Activated T-cell treated with anti-CD3 and anti-CD28 coated beads, Interleukin-2, amount 50 U/mL, for 72 hours (primary cell): ENCODE data around the gene RUSC1. TPM values are rescaled to one million over a fixed set of nuclear protein-coding genes. Genes with fewer than 3 reads are reported as not detected.
A peak's percentile ranks its signal among the peaks of the same experiment; 100 is the strongest.

ENCODE experiments used
- ATAC-seq, 2 donors: fragments of 150-1000 bp; cut with Tn5 transposase; replicated peaks in 1 of 2; 2 replicates each; pipeline ENCODE4 v1.10.0; 2021; ENCODE audit warnings: moderate library complexity in 2 of 2, mild to moderate bottlenecking in 1 of 2
- DNase-seq, 2 donors: peaks; one replicate each; pipeline ENCODE4 v3.0.0; 2021 to 2022; ENCODE audit warnings: mixed read lengths in 1 of 2
- H3K27ac Mint-ChIP-seq: one replicate; pipeline ENCODE4 v1.8.0; 2022; ENCODE audit warnings: mild to moderate bottlenecking, moderate library complexity, mixed read lengths
- H3K27me3 Mint-ChIP-seq: one replicate; pipeline ENCODE4 v1.8.0; 2022; ENCODE audit warnings: low read depth, mixed read lengths
- H3K36me3 Mint-ChIP-seq, 2 donors: one replicate each; pipeline ENCODE4 v1.8.0; 2022; ENCODE audit warnings: mixed read lengths in 2 of 2, mild to moderate bottlenecking in 1 of 2; ENCODE audit not compliant: insufficient read depth in 2 of 2
- H3K4me1 Mint-ChIP-seq: one replicate; pipeline ENCODE4 v1.8.0; 2022; ENCODE audit warnings: low read depth, mixed read lengths
- H3K4me3 Mint-ChIP-seq, 2 donors: one replicate each; pipeline ENCODE4 v1.8.0; 2022; ENCODE audit warnings: mild to moderate bottlenecking in 2 of 2, mixed read lengths in 2 of 2, moderate library complexity in 2 of 2
- H3K9me3 Mint-ChIP-seq, 2 donors: one replicate each; pipeline ENCODE4 v1.8.0; 2022; ENCODE audit warnings: mixed read lengths in 2 of 2
- total RNA-seq, 2 donors: library from RNA; stranded (reverse); gene quantifications; one replicate each; pipeline ENCODE4 v1.2.3, GENCODE V29; 2022

Gene RUSC1
- total RNA-seq, 2 donors from 2014 or later: 20.5 to 26.8 TPM

DNA sequence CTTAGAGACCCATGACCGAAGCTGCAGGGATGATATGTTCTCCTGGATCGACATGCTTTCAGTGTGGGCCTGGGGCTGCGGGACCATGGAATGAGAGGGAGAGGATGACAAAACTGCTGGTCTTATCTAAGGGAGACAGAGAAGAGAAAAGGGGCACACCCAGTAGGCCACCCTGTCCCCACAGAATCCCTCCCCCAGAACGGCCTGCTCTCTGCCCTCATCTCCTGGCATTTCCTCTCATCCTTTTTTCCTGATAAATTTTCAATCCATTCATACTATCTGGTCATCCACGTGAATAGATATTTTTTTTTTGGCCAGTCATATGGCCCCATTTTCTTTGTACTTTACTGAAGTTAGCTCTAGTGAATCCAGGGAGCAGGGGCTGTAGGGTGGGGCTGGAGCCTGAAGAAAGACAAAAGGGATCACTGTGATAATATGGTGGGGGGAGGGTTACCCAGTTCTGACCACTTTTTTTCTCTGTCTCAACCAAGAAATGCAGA is 19.3 kb upstream of the RUSC1 start, which contains the start of gene PKLR:
TSS of gene PKLR (minus strand) at position 97 of the 500 bp plus-strand sequence. CDS start at position 54, 43 bp downstream.
- Mint-ChIP-seq H3K4me3 (no peak within 1 kb of the TSS), H3K27ac (no peak within 1 kb of the TSS), H3K27me3 (peaks cover 12% of the 10 kb centered on the region), H3K4me1 (no peaks in the 10 kb centered on the region), H3K36me3 (no peaks in the 10 kb centered on the region), H3K9me3 (no peaks in the 10 kb centered on the region)
- ATAC-seq (no peak), DNase-seq (no peak)

DNA sequence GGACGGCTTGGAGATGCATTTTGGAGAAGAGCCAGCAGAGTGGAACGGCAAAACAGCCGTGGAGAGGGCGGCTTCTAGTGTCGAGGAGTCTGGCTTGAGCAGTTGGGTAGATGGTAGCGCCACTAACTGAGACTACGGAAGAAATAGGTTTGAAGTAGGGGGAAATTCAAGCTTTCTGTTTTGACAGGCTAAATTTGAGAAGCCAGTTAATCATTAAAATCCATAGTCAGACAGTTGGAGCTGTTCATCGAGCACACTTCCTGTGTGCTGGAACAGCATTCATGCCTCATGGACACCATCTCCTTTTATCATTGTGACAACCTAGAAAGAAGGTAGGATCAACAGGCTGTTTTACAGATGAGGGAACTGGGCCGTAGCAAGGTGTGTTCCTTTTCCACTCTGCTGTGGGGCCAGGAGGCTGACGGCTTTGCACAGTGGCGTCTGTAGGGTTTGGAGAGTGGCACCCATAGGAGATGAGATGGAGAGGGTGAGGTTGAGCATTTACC is 16.1 kb upstream of the RUSC1 start:
- no peaks in the 10 kb centered on the region for H3K27me3 Mint-ChIP-seq
- H3K9me3 Mint-ChIP-seq: no peaks in the 10 kb centered on the region
- no peak for DNase-seq
- H3K27ac Mint-ChIP-seq: no peak overlapping the region
- H3K36me3 Mint-ChIP-seq: peaks cover 5 to 8% of the 10 kb centered on the region in 2 donors
- H3K4me3 Mint-ChIP-seq: no peak overlapping the region
- no peak for ATAC-seq
- peaks cover 9% of the 10 kb centered on the region for H3K4me1 Mint-ChIP-seq

DNA sequence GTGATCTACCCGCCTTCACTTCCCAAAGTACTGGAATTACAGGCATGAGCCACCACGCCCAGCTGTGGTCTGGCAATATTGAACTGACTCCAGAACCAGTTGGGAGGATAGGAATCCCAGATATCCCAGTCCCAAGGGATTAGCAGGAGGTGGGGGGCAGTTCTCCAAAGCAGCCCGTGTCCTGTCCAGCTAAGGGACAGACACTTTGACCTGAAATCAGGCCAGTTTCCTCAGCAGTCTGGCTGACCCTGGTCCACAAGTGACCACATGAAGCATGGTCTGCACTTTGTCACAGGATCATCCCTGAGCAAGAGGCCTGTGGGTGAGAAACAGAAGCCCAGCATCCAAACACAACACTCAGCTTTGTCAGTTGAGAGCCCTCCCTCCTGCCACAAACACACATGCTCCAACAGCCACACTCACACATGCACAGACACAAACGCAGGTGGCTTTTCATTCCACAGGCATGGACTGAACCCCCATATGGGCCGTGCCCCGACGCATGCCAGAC is 14.8 kb upstream of the RUSC1 start:
- Mint-ChIP-seq H3K9me3 (no peaks in the 10 kb centered on the region), H3K4me3 (no peak overlapping the region), H3K4me1 (peaks cover 22% of the 10 kb centered on the region), H3K27ac (no peak overlapping the region), H3K36me3 (peaks cover 7 to 15% of the 10 kb centered on the region in 2 donors), H3K27me3 (no peaks in the 10 kb centered on the region)
- no peak for DNase-seq
- ATAC-seq: no peak

DNA sequence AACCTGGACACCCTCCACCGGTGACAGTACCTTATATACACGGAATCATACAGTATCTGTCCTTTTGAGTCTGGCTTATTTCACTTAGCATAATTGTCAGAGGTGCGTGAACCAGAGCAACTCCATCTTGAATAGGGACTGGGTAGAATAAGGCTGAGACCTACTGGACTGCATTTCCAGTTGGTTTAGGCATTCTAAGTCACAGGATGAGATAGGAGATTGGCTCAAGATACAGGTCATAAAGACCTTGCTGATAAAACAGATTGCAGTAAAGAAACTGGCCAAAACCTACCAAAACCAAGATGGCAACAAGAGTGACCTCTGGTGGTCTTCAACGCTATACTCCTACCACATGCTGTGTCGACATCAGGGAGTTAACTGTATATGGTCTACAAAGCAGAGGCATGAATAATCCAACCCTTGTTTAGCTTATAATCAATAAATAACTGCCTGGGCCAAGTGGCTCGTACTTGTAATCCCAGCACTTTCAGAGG is 13.4 kb upstream of the RUSC1 start:
- H3K27me3 Mint-ChIP-seq: no peaks in the 10 kb centered on the region
- H3K9me3 Mint-ChIP-seq: no peaks in the 10 kb centered on the region
- no peak for ATAC-seq
- H3K4me3 Mint-ChIP-seq: peak overlapping the region; percentile 19 to 27
- H3K4me1 Mint-ChIP-seq: peaks cover 33% of the 10 kb centered on the region
- no peak overlapping the region for H3K27ac Mint-ChIP-seq
- peak in 1 of 2 donors; percentile 9 for DNase-seq
- H3K36me3 Mint-ChIP-seq: peaks cover 11 to 25% of the 10 kb centered on the region in 2 donors

DNA sequence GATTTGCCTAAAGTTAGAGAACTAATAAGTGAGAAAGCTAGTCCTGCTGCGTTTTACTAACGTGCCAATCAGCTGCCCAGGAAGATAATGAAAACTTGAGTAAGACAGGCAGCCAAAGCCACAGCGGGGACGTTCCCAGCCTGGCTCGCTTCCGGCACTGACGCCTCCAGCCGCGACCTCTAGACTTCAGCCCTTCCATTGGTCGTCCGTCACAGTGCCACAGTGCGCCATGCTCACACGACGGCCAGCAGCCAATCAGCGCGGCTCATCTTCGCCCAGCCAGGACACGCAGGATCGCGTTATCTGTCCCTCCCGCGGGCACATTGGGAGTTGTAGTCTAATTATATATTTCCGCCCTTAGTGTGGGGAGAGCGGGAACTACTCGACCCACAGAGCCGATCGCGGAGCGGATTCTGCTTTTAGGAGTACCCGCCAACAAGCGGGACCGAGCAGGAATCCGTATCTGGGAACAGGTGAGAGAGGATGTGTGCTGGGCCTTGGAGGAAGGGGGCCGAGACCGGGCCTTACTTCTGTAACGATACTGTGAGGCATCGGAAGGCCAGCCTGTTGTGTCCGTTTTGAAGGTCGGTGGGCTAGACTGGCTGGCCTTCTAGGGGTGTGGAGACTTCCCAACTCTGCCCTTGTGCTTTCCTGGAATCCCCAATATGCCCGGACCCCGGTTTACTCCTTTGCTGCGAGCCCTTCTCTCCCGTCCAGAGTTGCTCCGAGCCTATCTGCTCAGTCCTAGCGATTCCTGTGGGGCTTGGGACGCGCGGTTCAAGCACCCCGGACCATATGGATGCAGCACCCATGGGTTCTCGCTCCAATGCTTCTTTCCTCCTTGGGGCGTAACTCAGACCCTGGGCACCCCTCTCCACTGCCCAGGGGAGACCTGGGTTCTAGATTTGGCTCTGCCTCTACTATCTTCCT is 11.9 kb upstream of the RUSC1 start, which contains the start of gene FDPS:
TSS of gene FDPS (plus strand) at position 374 of the 930 bp plus-strand sequence. CDS start 924 bp downstream, outside the sequence.
- H3K4me3 Mint-ChIP-seq: peak within 1 kb of the TSS; percentile 98 to 99
- peak within 1 kb of the TSS; percentile 97 for H3K27ac Mint-ChIP-seq
- H3K36me3 Mint-ChIP-seq: peaks cover 17 to 32% of the 10 kb centered on the region in 2 donors
- DNase-seq (peak; percentile 95 to 98), ATAC-seq (peak; percentile 99)
- no peaks in the 10 kb centered on the region for H3K9me3 Mint-ChIP-seq
- H3K4me1 Mint-ChIP-seq: peaks cover 39% of the 10 kb centered on the region
- no peaks in the 10 kb centered on the region for H3K27me3 Mint-ChIP-seq

DNA sequence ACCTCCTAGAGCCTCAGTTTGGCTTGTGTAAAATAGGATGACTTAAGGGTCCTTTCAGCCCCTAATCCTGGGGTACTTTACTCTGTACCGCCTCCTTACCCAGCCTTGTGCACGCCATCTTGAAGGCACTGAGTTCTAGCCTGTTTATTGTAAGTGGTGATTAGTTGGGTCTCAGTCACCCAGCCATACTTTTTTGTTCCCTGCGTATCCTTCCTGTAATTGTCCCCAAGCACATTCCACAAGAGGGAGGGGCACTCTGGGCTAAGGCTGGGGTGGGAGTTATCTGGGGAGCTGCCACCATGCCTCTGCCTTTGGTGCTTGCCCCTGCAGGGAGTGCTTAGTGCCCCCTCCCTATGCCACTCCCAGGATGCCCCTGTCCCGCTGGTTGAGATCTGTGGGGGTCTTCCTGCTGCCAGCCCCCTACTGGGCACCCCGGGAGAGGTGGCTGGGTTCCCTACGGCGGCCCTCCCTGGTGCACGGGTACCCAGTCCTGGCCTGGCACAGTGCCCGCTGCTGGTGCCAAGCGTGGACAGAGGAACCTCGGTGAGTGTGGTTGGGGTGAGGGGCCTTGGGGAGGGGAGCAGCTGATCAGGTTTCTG is 11.2 kb upstream of the RUSC1 start:
- H3K9me3 Mint-ChIP-seq: no peaks in the 10 kb centered on the region
- H3K27me3 Mint-ChIP-seq: no peaks in the 10 kb centered on the region
- H3K4me1 Mint-ChIP-seq: peaks cover 39% of the 10 kb centered on the region
- peak overlapping the region; percentile 98 to 99 for H3K4me3 Mint-ChIP-seq
- DNase-seq (peak in 1 of 2 donors; percentile 9), ATAC-seq (no peak)
- peaks cover 17 to 32% of the 10 kb centered on the region in 2 donors for H3K36me3 Mint-ChIP-seq
- H3K27ac Mint-ChIP-seq: peak overlapping the region; percentile 97

DNA sequence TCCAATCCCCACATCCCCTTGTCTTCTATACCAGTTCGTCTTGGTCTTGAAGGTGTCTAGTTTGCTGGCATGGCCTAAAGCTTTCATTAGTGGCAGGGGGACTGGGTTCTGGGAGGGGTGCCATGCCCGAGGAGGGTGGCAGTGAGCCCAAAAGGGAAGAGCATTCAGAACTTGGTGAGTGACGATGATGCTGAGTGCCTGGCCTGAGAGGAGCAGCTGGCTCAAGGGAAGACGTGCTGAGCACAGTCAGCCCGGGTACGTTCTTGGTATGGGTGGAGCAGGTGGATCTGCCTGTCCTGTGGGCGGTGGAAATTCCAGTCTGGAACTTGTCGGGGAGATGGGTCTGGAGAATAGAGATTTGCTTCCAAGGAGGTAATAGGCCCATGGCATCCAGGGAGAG is 7.4 kb upstream of the RUSC1 start:
- Mint-ChIP-seq H3K27ac (no peak overlapping the region), H3K4me3 (no peak overlapping the region), H3K4me1 (peaks cover 35% of the 10 kb centered on the region), H3K27me3 (no peaks in the 10 kb centered on the region), H3K36me3 (peaks cover 17 to 32% of the 10 kb centered on the region in 2 donors), H3K9me3 (no peaks in the 10 kb centered on the region)
- DNase-seq (no peak), ATAC-seq (no peak)

DNA sequence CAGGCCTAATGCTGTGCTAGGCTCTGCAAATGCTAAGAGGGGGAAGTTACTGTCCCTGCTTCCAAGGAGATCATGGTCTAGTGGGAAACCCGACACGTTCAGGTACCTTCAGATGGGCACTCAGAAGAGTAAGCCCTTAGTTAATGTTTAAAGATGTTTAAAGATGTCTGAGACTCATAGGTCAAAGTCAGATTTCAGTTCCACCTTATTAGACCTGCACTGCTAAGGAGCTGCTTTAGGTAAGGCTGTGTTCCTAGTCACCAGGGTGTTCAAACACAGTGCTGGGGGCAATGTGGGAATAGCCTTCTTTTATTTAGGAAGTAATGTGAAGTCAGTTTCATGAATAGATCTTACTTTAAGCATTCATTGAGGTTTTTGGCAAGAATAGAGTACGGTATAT is 3.8 kb upstream of the RUSC1 start:
- no peaks in the 10 kb centered on the region for H3K9me3 Mint-ChIP-seq
- H3K27me3 Mint-ChIP-seq: no peaks in the 10 kb centered on the region
- H3K4me3 Mint-ChIP-seq: no peak overlapping the region
- H3K4me1 Mint-ChIP-seq: peaks cover 32% of the 10 kb centered on the region
- no peak for DNase-seq
- peaks cover 10 to 12% of the 10 kb centered on the region in 2 donors for H3K36me3 Mint-ChIP-seq
- no peak for ATAC-seq
- H3K27ac Mint-ChIP-seq: no peak overlapping the region

DNA sequence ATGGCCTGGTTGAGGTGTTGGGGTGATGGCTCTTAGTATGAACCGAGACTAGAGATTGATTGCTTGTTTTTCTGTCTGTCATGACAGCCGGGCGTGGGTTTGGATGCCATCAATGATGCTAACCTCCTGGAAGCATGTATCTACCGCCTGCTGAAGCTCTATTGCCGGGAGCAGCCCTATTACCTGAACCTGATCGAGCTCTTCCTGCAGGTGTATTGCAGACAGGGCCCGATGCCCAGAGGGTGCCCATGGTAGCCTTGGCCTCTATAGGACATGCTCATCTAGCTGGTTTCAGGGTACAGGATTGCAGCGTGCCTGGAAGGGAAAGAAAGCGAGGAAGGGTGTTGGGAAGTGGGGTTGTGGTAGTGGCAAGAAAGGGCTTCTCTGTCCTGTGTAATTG is 2.6 kb upstream of the RUSC1 start:
- DNase-seq: no peak
- H3K9me3 Mint-ChIP-seq: no peaks in the 10 kb centered on the region
- H3K27ac Mint-ChIP-seq: no peak overlapping the region
- no peak for ATAC-seq
- peaks cover 3 to 8% of the 10 kb centered on the region in 2 donors for H3K36me3 Mint-ChIP-seq
- no peaks in the 10 kb centered on the region for H3K27me3 Mint-ChIP-seq
- no peak overlapping the region for H3K4me3 Mint-ChIP-seq
- H3K4me1 Mint-ChIP-seq: peaks cover 36% of the 10 kb centered on the region

DNA sequence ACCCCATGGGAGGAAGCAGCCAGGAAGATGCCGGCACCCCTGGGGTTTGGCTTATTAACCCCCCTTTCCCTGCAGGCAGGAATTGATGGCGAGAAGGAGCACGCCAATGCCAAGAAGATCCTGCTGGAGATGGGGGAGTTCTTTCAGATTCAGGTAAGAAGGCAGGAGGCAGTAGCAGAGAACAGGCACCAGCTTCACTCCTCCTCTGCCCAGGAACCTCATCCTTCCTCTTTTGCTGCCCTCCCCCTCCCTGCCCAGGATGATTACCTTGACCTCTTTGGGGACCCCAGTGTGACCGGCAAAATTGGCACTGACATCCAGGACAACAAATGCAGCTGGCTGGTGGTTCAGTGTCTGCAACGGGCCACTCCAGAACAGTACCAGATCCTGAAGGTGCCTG is 1.2 kb upstream of the RUSC1 start:
- no peak for ATAC-seq
- Mint-ChIP-seq H3K4me3 (peak overlapping the region in 1 of 2 donors; percentile 84), H3K27ac (no peak overlapping the region)

DNA sequence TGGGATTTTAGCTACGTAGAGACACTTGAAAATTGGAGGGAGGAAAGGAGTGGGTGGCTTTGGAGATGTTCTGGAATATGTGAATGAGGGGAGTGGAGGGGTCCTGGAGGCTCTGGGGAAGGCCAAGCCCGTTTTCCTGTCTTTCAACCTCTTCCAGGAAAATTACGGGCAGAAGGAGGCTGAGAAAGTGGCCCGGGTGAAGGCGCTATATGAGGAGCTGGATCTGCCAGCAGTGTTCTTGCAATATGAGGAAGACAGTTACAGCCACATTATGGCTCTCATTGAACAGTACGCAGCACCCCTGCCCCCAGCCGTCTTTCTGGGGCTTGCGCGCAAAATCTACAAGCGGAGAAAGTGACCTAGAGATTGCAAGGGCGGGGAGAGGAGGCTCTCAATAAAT is 442 bp upstream of the RUSC1 start:
- peak in 1 of 2 donors; percentile 7 for DNase-seq
- Mint-ChIP-seq H3K27ac (no peak overlapping the region), H3K9me3 (no peaks in the 10 kb centered on the region), H3K36me3 (peaks cover 0 to 3% of the 10 kb centered on the region in 2 donors), H3K4me1 (peaks cover 30% of the 10 kb centered on the region), H3K4me3 (peak overlapping the region; percentile 57 to 84), H3K27me3 (no peaks in the 10 kb centered on the region)
- ATAC-seq: no peak

More for the DNA sequence above, 1.2 kb upstream of the RUSC1 start:
- no peaks in the 10 kb centered on the region for H3K27me3 Mint-ChIP-seq
- peaks cover 30% of the 10 kb centered on the region for H3K4me1 Mint-ChIP-seq
- no peaks in the 10 kb centered on the region for H3K9me3 Mint-ChIP-seq
- peaks cover 0 to 3% of the 10 kb centered on the region in 2 donors for H3K36me3 Mint-ChIP-seq
- DNase-seq: no peak

DNA sequence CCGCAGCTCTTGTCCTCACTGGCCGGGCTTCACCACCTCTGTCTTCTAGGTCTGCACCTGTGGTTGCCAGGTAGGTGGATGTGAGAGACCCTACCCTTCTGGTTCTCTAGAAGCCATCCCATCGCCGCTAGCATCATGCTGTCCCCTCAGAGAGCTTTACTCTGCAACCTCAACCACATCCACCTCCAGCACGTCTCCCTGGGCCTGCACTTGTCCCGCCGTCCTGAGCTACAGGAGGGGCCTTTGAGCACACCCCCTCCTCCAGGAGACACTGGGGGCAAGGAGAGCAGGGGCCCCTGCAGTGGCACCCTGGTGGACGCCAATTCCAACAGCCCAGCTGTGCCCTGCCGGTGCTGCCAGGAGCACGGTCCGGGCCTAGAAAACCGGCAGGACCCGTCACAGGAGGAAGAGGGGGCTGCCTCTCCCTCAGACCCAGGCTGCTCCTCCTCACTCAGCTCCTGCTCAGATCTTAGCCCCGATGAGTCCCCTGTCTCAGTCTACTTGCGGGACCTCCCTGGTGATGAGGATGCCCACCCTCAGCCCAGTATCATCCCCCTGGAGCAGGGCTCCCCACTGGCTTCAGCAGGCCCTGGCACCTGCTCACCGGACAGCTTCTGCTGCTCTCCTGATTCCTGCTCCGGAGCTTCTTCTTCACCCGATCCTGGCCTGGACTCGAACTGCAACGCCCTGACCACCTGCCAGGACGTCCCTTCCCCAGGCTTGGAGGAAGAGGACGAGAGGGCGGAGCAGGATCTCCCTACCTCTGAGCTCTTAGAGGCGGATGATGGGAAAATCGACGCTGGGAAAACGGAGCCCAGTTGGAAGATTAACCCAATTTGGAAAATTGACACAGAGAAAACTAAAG is 1.2 kb downstream of the RUSC1 start:
- peaks cover 0 to 3% of the 10 kb centered on the region in 2 donors for H3K36me3 Mint-ChIP-seq
- ATAC-seq (no peak), DNase-seq (peak in 1 of 2 donors; percentile 12)
- H3K4me3 Mint-ChIP-seq: peak overlapping the region; percentile 66 to 84
- peaks cover 40% of the 10 kb centered on the region for H3K4me1 Mint-ChIP-seq
- no peak overlapping the region for H3K27ac Mint-ChIP-seq
- no peaks in the 10 kb centered on the region for H3K27me3 Mint-ChIP-seq
- no peaks in the 10 kb centered on the region for H3K9me3 Mint-ChIP-seq
